ENCODE measurements around the gene RASSF5.

- TF ChIP-seq CTCF (IDR thresholded peaks at IDR 0.05): no peak
- TF ChIP-seq POLR2A (IDR thresholded peaks at IDR 0.05): no peak
Observed at GRCh38 chr1:206480211-206480610, 27.1 kb upstream of the RASSF5 start.

Measured in uterus (tissue), 2 donors.